ENCODE results near the gene CHURC1.

DNA sequence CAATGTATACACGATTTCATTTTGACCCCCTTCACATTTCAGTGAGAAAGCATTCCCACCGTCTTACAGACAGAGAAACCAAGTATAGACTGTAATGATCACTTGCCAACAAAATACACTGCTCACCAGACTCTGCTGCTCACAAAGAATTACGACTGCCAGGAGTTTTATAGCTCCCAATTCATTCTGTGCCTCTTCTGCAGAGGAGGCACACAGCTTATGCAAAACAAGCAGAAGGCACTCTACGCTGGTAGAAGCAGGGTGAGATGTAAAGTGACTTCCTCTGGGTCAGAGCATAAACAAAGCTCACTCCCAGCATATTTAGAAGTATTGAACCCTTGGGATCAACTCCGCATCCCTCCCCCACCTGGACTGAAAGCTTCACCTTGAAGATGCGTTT lies 49.1 kb upstream of the CHURC1 start:
- TF ChIP-seq, protein P1, sequence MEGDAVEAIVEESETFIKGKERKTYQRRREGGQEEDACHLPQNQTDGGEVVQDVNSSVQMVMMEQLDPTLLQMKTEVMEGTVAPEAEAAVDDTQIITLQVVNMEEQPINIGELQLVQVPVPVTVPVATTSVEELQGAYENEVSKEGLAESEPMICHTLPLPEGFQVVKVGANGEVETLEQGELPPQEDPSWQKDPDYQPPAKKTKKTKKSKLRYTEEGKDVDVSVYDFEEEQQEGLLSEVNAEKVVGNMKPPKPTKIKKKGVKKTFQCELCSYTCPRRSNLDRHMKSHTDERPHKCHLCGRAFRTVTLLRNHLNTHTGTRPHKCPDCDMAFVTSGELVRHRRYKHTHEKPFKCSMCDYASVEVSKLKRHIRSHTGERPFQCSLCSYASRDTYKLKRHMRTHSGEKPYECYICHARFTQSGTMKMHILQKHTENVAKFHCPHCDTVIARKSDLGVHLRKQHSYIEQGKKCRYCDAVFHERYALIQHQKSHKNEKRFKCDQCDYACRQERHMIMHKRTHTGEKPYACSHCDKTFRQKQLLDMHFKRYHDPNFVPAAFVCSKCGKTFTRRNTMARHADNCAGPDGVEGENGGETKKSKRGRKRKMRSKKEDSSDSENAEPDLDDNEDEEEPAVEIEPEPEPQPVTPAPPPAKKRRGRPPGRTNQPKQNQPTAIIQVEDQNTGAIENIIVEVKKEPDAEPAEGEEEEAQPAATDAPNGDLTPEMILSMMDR (IDR thresholded peaks at IDR 0.05): no peak
- TF ChIP-seq EP300 (IDR thresholded peaks at IDR 0.05): no peak
- no peak for TF ChIP-seq POLR2A (IDR thresholded peaks at IDR 0.05)
- no peak for TF ChIP-seq POLR2AphosphoS5 (IDR thresholded peaks at IDR 0.05)

All from gastroesophageal sphincter (tissue), 3 donors.